IMR-90 (cell line): Measurements from ENCODE around the gene TMEM208.

Experiments
- POLR2A ChIP-seq: IDR thresholded peaks from 2 replicates; pipeline ENCODE4 v1.6.1; 2012; ENCODE audit warnings: mild to moderate bottlenecking, low read depth, low read length
- SMC3 ChIP-seq: fragments of 150-350 bp; IDR thresholded peaks from 2 replicates; pipeline ENCODE4 v1.6.1; 2016; ENCODE audit warnings: low read depth, mild to moderate bottlenecking, antibody characterized with exemption, low read length, moderate library complexity
- TF ChIP-seq, protein P1 (sequence below): conservative IDR thresholded peaks from 2 replicates; pipeline ENCODE4 v1.5.1; 2012; ENCODE audit warnings: mild to moderate bottlenecking, low read depth, low read length, improper control_type of control experiment

DNA sequence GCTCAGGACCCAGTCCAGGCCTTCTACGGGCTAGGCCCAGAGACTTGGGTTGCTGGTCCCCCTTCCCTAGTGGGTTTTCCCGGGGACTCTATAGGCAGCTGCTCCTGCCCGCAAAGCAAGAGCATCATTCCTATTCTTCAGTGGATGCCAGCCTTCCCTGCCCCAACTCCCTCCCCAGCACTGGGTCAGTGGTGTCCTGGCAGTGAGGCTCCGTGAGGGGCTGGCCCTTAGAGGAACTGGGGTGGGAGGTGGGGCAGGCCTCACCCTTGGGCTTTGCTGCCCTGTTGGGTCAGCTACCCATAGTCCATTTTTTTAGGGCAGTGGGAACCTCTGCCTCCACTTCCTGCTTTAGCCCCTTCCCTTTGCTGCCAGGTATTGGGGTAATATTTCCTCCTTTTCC, 44.5 kb downstream of the TMEM208 start:
- TF ChIP-seq POLR2A = no peak
- TF ChIP-seq, protein P1, sequence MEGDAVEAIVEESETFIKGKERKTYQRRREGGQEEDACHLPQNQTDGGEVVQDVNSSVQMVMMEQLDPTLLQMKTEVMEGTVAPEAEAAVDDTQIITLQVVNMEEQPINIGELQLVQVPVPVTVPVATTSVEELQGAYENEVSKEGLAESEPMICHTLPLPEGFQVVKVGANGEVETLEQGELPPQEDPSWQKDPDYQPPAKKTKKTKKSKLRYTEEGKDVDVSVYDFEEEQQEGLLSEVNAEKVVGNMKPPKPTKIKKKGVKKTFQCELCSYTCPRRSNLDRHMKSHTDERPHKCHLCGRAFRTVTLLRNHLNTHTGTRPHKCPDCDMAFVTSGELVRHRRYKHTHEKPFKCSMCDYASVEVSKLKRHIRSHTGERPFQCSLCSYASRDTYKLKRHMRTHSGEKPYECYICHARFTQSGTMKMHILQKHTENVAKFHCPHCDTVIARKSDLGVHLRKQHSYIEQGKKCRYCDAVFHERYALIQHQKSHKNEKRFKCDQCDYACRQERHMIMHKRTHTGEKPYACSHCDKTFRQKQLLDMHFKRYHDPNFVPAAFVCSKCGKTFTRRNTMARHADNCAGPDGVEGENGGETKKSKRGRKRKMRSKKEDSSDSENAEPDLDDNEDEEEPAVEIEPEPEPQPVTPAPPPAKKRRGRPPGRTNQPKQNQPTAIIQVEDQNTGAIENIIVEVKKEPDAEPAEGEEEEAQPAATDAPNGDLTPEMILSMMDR = no peak
- no peak for TF ChIP-seq SMC3
